ENCODE data around the gene ZNF148. TPM values are rescaled to one million over a fixed set of nuclear protein-coding genes. Genes with fewer than 3 reads are reported as not detected.

ZNF148 gene
- polyA plus RNA-seq, 4 donors: 4.6 to 24.0 (median 5.6) TPM

DNA sequence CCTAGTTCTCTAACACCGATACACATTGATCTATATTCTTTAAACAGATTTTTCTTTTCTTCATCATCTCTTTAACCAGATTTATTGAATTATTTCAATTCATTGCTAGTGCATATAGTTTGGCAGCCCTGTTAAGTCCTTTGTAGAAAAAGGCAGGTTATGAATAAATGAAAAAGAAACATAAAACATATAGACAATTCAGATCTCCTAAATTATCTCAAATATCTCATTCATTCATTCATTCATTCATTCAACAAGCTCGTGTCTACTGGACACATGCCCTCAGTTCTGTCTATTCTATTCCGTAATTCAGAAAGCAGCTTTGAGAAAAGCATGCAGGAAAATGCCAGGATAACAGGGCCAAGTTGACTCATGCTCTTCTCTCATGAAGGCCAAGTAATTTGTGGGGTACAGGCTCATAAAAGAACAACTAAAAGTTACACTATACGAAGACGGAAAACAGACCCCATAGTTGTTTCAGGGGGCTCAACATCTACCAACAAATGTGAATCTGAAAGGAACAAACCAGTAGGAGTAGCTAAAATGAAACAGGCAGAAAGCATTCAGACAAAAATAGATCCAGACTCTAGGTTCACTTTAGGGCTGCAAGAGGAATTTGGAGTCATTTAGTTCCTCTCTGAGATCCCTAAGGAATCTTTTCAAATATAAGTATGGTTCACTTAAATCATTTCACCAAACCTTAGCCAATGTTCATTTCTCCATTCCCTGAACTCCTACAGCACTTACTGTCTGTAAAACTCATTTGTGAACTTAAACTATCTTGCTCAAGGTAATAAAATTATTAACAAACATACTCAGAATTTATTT is 7.5 kb downstream of the ZNF148 start:
- peaks cover 0 to 18% (median 0%) of the 10 kb centered on the region in 3 donors for H3K36me3 ChIP-seq (ENCODE audit: control insufficient read depth in 3 of 3, insufficient read depth in 2 of 3, low read depth in 1 of 3, low read length in 3 of 3)
- H3K27ac ChIP-seq (ENCODE audit: low read depth in 1 of 3, low read length in 2 of 3): no peak overlapping the region
- FAIRE-seq: no peak
- no peaks in the 10 kb centered on the region for H3K27me3 ChIP-seq (ENCODE audit: control insufficient read depth in 3 of 3, insufficient read depth in 3 of 3, low read length in 3 of 3)
- H3K9me3 ChIP-seq (ENCODE audit: control insufficient read depth in 2 of 2, insufficient read depth in 1 of 2, low read depth in 1 of 2, low read length in 1 of 2): no peaks in the 10 kb centered on the region
- H3K4me1 ChIP-seq (ENCODE audit: control insufficient read depth in 3 of 3, insufficient read depth in 2 of 3, low read depth in 1 of 3, low read length in 2 of 3): peaks cover 0 to 2% (median 0%) of the 10 kb centered on the region in 3 donors
- DNase-seq: no peak
- WGBS, 3 donors: 67 to 75% (median 74%) methylated on average over 5 of the region's 5 CpGs
- H3K4me3 ChIP-seq (ENCODE audit: low read depth in 1 of 3, low read length in 3 of 3): no peak overlapping the region

DNA sequence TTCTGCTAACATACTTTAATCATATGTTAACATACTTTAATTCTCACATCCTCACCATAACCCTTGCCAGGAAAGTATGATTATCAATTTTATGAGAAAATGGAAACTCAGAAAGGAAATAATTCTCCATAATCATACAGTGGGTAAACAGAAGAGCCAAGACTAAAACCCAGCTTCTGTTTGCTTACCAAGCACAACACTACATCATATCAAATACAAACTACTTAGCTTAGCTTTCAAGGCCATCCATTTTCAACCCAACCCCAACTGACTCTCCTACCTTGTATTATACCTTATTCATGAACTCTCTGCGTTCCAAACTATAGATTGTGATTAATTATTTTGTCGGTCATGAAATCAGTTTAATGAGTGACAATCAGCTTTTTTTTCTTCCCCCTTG is 9.0 kb downstream of the ZNF148 start:
- DNase-seq: no peak
- FAIRE-seq: no peak
- no peaks in the 10 kb centered on the region for H3K9me3 ChIP-seq (ENCODE audit: control insufficient read depth in 2 of 2, insufficient read depth in 1 of 2, low read depth in 1 of 2, low read length in 1 of 2)
- WGBS, 3 donors: 13 to 71% (median 48%) methylated on average over 2 of the region's 2 CpGs
- H3K27me3 ChIP-seq (ENCODE audit: control insufficient read depth in 3 of 3, insufficient read depth in 3 of 3, low read length in 3 of 3): no peaks in the 10 kb centered on the region
- H3K27ac ChIP-seq (ENCODE audit: low read depth in 1 of 3, low read length in 2 of 3): no peak overlapping the region
- peaks cover 0 to 2% (median 0%) of the 10 kb centered on the region in 3 donors for H3K4me1 ChIP-seq (ENCODE audit: control insufficient read depth in 3 of 3, insufficient read depth in 2 of 3, low read depth in 1 of 3, low read length in 2 of 3)
- no peak overlapping the region for H3K4me3 ChIP-seq (ENCODE audit: low read depth in 1 of 3, low read length in 3 of 3)
- H3K36me3 ChIP-seq (ENCODE audit: control insufficient read depth in 3 of 3, insufficient read depth in 2 of 3, low read depth in 1 of 3, low read length in 3 of 3): peaks cover 0 to 12% (median 0%) of the 10 kb centered on the region in 3 donors

DNA sequence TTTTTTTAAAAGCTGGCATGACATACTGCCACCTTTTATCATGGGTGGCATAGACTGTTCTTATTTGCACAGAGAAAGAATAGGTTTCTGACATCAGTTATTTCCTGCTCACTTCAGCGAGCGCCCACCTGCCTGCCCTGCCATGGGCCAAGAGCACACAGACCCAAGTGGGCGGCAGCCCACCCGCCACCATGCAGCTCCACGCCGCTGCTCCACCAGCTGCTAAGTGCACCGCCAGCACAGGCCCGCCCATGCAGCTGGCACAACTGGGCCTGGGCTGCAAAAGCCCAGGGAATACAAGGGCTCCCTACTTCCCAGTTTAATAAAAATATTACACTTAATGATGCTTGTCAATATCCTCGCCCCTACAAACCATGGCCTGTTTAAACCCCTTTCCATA is 15.4 kb downstream of the ZNF148 start:
- DNase-seq (no peak), FAIRE-seq (no peak)
- Histone ChIP-seq H3K9me3 (ENCODE audit: control insufficient read depth in 2 of 2, insufficient read depth in 1 of 2, low read depth in 1 of 2, low read length in 1 of 2) (no peaks in the 10 kb centered on the region), H3K36me3 (ENCODE audit: control insufficient read depth in 3 of 3, insufficient read depth in 2 of 3, low read depth in 1 of 3, low read length in 3 of 3) (peaks cover 0 to 15% (median 0%) of the 10 kb centered on the region in 3 donors), H3K4me1 (ENCODE audit: control insufficient read depth in 3 of 3, insufficient read depth in 2 of 3, low read depth in 1 of 3, low read length in 2 of 3) (peaks cover 0 to 2% (median 0%) of the 10 kb centered on the region in 3 donors), H3K27ac (ENCODE audit: low read depth in 1 of 3, low read length in 2 of 3) (no peak overlapping the region), H3K4me3 (ENCODE audit: low read depth in 1 of 3, low read length in 3 of 3) (no peak overlapping the region), H3K27me3 (ENCODE audit: control insufficient read depth in 3 of 3, insufficient read depth in 3 of 3, low read length in 3 of 3) (no peaks in the 10 kb centered on the region)
- 95 to 97% (median 95%) methylated on average over 9 of the region's 9 CpGs for WGBS, 3 donors

DNA sequence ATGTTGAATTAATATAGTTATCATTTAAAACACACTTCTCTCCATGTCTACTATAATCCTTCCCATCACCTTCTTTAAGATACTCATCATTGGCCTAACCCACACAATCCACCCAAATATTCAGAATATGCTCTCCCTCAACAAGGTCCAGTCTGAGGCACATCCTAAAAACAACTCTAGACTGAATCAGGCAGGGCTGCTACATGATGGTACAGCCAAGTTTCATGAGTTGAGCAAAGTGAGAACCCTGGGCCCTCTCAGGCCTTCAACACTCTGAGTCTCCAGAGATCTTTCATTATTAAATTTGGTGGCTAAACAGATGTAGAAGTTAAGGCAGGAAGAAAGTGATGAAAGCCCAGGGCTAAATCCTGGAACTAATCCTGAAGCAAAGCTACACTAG is 16.2 kb downstream of the ZNF148 start:
- Histone ChIP-seq H3K27me3 (ENCODE audit: control insufficient read depth in 3 of 3, insufficient read depth in 3 of 3, low read length in 3 of 3) (no peaks in the 10 kb centered on the region), H3K4me3 (ENCODE audit: low read depth in 1 of 3, low read length in 3 of 3) (no peak overlapping the region), H3K4me1 (ENCODE audit: control insufficient read depth in 3 of 3, insufficient read depth in 2 of 3, low read depth in 1 of 3, low read length in 2 of 3) (peaks cover 0 to 2% (median 0%) of the 10 kb centered on the region in 3 donors), H3K9me3 (ENCODE audit: control insufficient read depth in 2 of 2, insufficient read depth in 1 of 2, low read depth in 1 of 2, low read length in 1 of 2) (no peaks in the 10 kb centered on the region), H3K36me3 (ENCODE audit: control insufficient read depth in 3 of 3, insufficient read depth in 2 of 3, low read depth in 1 of 3, low read length in 3 of 3) (peaks cover 0 to 11% (median 0%) of the 10 kb centered on the region in 3 donors), H3K27ac (ENCODE audit: low read depth in 1 of 3, low read length in 2 of 3) (no peak overlapping the region)
- no peak for FAIRE-seq
- DNase-seq: no peak

DNA sequence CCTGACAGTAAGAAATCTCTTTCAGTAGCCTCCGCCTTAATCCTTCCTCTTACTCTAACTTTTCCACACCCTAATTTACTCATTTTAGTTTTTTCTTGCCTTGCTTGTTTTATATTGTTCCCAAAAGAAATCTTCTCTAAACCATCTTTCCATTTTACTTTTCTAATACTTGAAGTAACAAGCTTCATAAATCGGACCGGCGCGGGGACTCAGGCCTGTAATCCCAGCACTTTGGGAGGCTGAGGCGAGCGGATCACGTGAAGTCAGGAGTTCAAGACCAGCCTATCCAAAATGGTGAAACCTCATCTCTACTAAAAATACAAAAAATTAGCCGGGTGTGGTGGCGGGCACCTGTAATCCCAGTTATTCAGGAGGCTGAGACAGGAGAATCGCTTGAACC is 17.3 kb downstream of the ZNF148 start:
- FAIRE-seq (no peak), DNase-seq (no peak)
- H3K9me3 ChIP-seq (ENCODE audit: control insufficient read depth in 2 of 2, insufficient read depth in 1 of 2, low read depth in 1 of 2, low read length in 1 of 2): no peaks in the 10 kb centered on the region
- peaks cover 0 to 7% (median 0%) of the 10 kb centered on the region in 3 donors for H3K36me3 ChIP-seq (ENCODE audit: control insufficient read depth in 3 of 3, insufficient read depth in 2 of 3, low read depth in 1 of 3, low read length in 3 of 3)
- peak overlapping the region in 1 of 3 donors; percentile 40 for H3K27ac ChIP-seq (ENCODE audit: low read depth in 1 of 3, low read length in 2 of 3)
- H3K27me3 ChIP-seq (ENCODE audit: control insufficient read depth in 3 of 3, insufficient read depth in 3 of 3, low read length in 3 of 3): no peaks in the 10 kb centered on the region
- WGBS, 3 donors: 90 to 93% (median 92%) methylated on average over 11 of the region's 11 CpGs
- peak overlapping the region in 2 of 3 donors; percentile 42 to 67 for H3K4me3 ChIP-seq (ENCODE audit: low read depth in 1 of 3, low read length in 3 of 3)
- peaks cover 0 to 2% (median 0%) of the 10 kb centered on the region in 3 donors for H3K4me1 ChIP-seq (ENCODE audit: control insufficient read depth in 3 of 3, insufficient read depth in 2 of 3, low read depth in 1 of 3, low read length in 2 of 3)

DNA sequence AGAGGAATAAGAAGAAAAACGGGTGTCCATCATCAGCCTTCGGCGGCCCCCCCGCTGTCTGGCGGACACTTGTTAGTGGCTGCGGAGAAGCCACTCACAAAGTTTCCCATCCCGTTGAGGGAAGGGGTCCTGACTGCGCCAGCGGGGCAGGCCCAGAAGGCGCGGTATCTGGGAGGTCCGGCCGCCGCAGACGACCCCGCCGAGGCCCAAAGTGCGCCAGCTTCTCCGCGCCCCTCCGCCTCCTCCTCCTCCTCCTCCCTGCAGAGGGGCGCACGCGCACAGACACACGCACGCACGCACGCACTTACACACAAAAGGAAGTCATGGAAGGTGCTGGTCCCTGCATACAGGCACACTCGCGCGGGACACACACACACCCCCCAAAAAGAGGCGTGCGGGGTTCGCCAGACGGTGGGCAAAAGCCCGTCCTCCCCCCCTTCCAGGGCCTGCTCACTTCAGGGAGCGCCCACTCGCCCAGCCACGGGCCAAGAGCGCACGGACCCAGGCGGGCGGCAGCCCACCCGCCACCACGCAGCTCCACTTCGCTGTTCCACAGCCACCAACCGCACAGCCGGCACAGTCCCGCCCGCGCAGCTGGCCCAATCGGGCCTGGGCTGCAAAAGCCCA is 18.0 kb downstream of the ZNF148 start:
- Histone ChIP-seq H3K27me3 (ENCODE audit: control insufficient read depth in 3 of 3, insufficient read depth in 3 of 3, low read length in 3 of 3) (no peaks in the 10 kb centered on the region), H3K27ac (ENCODE audit: low read depth in 1 of 3, low read length in 2 of 3) (peak overlapping the region in 2 of 3 donors; percentile 36 to 40), H3K9me3 (ENCODE audit: control insufficient read depth in 2 of 2, insufficient read depth in 1 of 2, low read depth in 1 of 2, low read length in 1 of 2) (no peaks in the 10 kb centered on the region), H3K4me1 (ENCODE audit: control insufficient read depth in 3 of 3, insufficient read depth in 2 of 3, low read depth in 1 of 3, low read length in 2 of 3) (peaks cover 0 to 2% (median 0%) of the 10 kb centered on the region in 3 donors), H3K4me3 (ENCODE audit: low read depth in 1 of 3, low read length in 3 of 3) (peak overlapping the region; percentile 42 to 67 (median 48)), H3K36me3 (ENCODE audit: control insufficient read depth in 3 of 3, insufficient read depth in 2 of 3, low read depth in 1 of 3, low read length in 3 of 3) (peaks cover 0 to 7% (median 0%) of the 10 kb centered on the region in 3 donors)
- FAIRE-seq (no peak), DNase-seq (peak; percentile 27 to 67)
- 2 to 10% (median 5%) methylated on average over 37 to 52 of the region's 52 CpGs for WGBS, 3 donors

DNA sequence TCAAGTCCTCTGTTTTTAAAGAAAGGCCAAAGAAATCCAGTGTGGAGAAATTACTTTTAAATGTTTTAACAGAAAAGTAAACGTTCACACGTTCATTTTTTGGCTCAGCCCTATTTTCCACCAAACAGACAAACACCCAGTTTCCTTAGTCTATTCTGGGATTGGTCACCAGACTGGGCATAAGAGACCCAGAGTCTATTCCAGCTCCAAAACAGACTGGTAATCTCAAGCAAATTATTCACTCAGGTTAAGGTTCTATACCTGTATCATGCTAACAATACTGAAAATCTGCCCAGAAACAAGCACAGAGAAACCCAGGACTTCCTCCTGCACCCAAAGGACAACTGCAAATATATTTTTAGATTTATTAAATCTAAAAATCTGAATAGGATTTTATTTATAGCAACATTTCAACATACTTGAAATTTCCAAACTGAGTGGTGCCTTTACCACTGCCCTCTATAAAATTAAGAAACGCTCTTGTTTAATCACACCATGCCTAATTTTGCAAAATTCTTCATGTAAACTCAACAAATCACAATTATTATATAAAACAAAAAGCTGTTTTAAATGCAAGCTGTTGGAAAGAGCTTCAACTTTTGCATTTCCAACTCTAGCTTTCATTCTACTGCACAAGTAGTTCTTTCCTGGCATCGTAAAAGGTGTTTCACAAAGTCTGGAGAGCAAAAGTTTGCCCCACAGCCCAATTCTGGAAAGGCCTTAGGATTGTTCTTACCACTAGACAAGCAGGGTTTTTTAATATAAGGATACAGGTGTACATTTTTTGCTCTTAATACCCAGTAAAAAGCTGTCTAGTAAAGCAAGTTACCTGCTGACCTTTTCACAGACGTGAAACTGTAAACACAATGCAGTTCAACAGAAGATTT is 18.7 kb downstream of the ZNF148 start:
- Histone ChIP-seq H3K27ac (ENCODE audit: low read depth in 1 of 3, low read length in 2 of 3) (peak overlapping the region in 1 of 3 donors; percentile 40), H3K27me3 (ENCODE audit: control insufficient read depth in 3 of 3, insufficient read depth in 3 of 3, low read length in 3 of 3) (no peaks in the 10 kb centered on the region), H3K4me3 (ENCODE audit: low read depth in 1 of 3, low read length in 3 of 3) (peak overlapping the region in 2 of 3 donors; percentile 42 to 67), H3K36me3 (ENCODE audit: control insufficient read depth in 3 of 3, insufficient read depth in 2 of 3, low read depth in 1 of 3, low read length in 3 of 3) (peaks cover 0 to 7% (median 0%) of the 10 kb centered on the region in 3 donors), H3K9me3 (ENCODE audit: control insufficient read depth in 2 of 2, insufficient read depth in 1 of 2, low read depth in 1 of 2, low read length in 1 of 2) (no peaks in the 10 kb centered on the region), H3K4me1 (ENCODE audit: control insufficient read depth in 3 of 3, insufficient read depth in 2 of 3, low read depth in 1 of 3, low read length in 2 of 3) (peaks cover 0 to 2% (median 0%) of the 10 kb centered on the region in 3 donors)
- WGBS, 3 donors: 37 to 44% (median 40%) methylated on average over 5 of the region's 5 CpGs
- no peak for DNase-seq
- FAIRE-seq: no peak

DNA sequence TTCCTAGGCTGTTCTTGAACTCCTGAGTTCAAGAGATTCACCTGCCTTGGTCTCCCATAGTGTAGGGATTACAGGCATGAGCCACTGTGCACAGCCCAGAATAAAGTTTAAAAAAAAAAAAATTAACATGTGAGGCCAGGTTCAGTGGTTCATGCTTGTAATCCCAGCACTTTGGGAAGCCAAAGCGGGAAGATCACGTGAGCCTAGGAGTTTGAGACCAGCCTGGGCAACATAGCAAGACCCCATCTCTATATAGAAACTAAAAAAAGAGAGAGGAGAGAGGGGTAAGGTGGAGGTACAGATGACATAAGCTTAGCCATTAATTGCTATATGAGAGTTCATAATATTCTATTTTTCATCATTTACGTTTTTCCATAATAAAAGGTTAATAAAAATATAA is 21.5 kb downstream of the ZNF148 start:
- no peak overlapping the region for H3K4me3 ChIP-seq (ENCODE audit: low read depth in 1 of 3, low read length in 3 of 3)
- no peak for FAIRE-seq
- DNase-seq: no peak
- H3K4me1 ChIP-seq (ENCODE audit: control insufficient read depth in 3 of 3, insufficient read depth in 2 of 3, low read depth in 1 of 3, low read length in 2 of 3): peaks cover 0 to 4% (median 2%) of the 10 kb centered on the region in 3 donors
- H3K36me3 ChIP-seq (ENCODE audit: control insufficient read depth in 3 of 3, insufficient read depth in 2 of 3, low read depth in 1 of 3, low read length in 3 of 3): peaks cover 0 to 8% (median 0%) of the 10 kb centered on the region in 3 donors
- no peaks in the 10 kb centered on the region for H3K27me3 ChIP-seq (ENCODE audit: control insufficient read depth in 3 of 3, insufficient read depth in 3 of 3, low read length in 3 of 3)
- 86 to 99% (median 98%) methylated on average over 3 of the region's 3 CpGs for WGBS, 3 donors
- peaks cover 0 to 5% of the 10 kb centered on the region in 2 donors for H3K9me3 ChIP-seq (ENCODE audit: control insufficient read depth in 2 of 2, insufficient read depth in 1 of 2, low read depth in 1 of 2, low read length in 1 of 2)
- no peak overlapping the region for H3K27ac ChIP-seq (ENCODE audit: low read depth in 1 of 3, low read length in 2 of 3)

Data from small intestine (tissue), 7 donors.